BJ (cell line): ENCODE results near the gene PTPRCAP. TPM values are rescaled to one million over a fixed set of nuclear protein-coding genes. Genes with fewer than 3 reads are reported as not detected.
"Not testable (repeated sequence)": the region's sequence is repeated elsewhere in the genome, so short reads cannot be mapped to it uniquely, and the experiment has no call there.

ENCODE experiments used
- CTCF ChIA-PET: fragments of 350-600 bp; formaldehyde crosslinking; extraction: SDS; loops from one replicate; lab custom pipeline; 2021; ENCODE audit warnings: antibody characterized with exemption, inconsistent platforms; lab: Yijun Ruan, JAX
- POLR2A ChIA-PET: fragments of 300-600 bp; sonication (Branson Sonifier 250); formaldehyde crosslinking; extraction: SDS; loops from one replicate; lab custom pipeline; 2021; ENCODE audit warnings: antibody characterized with exemption; lab: Charles Lee
- DNase-seq: peaks from one replicate; pipeline ENCODE4 v3.0.0-alpha.2; 2011; ENCODE audit warnings: low read depth
- H3K27me3 ChIP-seq: 2 replicates; pipeline ENCODE4 v1.6.0; 2011; ENCODE audit warnings: low read length; ENCODE audit not compliant: control insufficient read depth, insufficient read depth
- H3K36me3 ChIP-seq: 2 replicates; pipeline ENCODE4 v1.5.1; 2011; ENCODE audit warnings: low read length; ENCODE audit not compliant: control insufficient read depth, insufficient read depth
- H3K4me3 ChIP-seq: 2 replicates; pipeline ENCODE4 v1.5.1; 2011; ENCODE audit warnings: low read depth, mild to moderate bottlenecking, control low read depth, low read length
- CTCF ChIP-seq: IDR thresholded peaks from 2 replicates; pipeline ENCODE4 v1.5.1; 2011; ENCODE audit warnings: low read depth, mild to moderate bottlenecking, control low read depth, inconsistent platforms, low read length, moderate library complexity; ENCODE audit not compliant: insufficient read depth
- polyA plus RNA-seq: library from polyadenylated mRNA; depleted of rRNA; stranded (reverse); fragments of >200 nt; gene quantifications from 2 replicates; pipeline ENCODE4 v1.2.3, GENCODE V29; 2011

PTPRCAP gene
- polyA plus RNA-seq, 1 experiment, result 0.43 TPM

- no peaks in the 10 kb centered on the region for H3K27me3 ChIP-seq
- H3K4me3 ChIP-seq, result peak overlapping the region; percentile 86
- DNase-seq, result no peak
- ChIA-PET CTCF (interaction anchor here (0.6 to 2.0 kb wide), 6 partner anchors 11 to 67 kb away, joined by 3 to 8 read pairs (median 3); partner anchors contain the start of genes AIP, PITPNM1 and PPP1CA), POLR2A (interaction anchor here (0.6 kb wide), 1 partner anchor 67 kb away, joined by 3 read pairs; the partner anchor contains the start of gene PPP1CA)
- no peak for TF ChIP-seq CTCF
- no peaks in the 10 kb centered on the region; the same call in 1 of the 2 replicates for H3K36me3 ChIP-seq
Measured at GRCh38 chr11:67468056-67468455, 30.6 kb upstream of the PTPRCAP start.

GRCh38 chr11:67466962-67467771 lies 29.7 kb upstream of the PTPRCAP start:
- no peak overlapping the region for H3K4me3 ChIP-seq
- no peak for DNase-seq
- no peaks in the 10 kb centered on the region; the same call in 1 of the 2 replicates for H3K36me3 ChIP-seq
- CTCF ChIA-PET, result interaction anchor here (0.7 to 0.9 kb wide), 3 partner anchors 38 to 683 kb away, joined by 3 read pairs; partner anchors contain the start of gene PPP1CA
- no peaks in the 10 kb centered on the region for H3K27me3 ChIP-seq
- TF ChIP-seq CTCF, result no peak
- POLR2A ChIA-PET, result no interaction called here

- Histone ChIP-seq H3K36me3 (no peaks in the 10 kb centered on the region; the same call in 1 of the 2 replicates), H3K4me3 (no peak overlapping the region), H3K27me3 (no peaks in the 10 kb centered on the region)
- TF ChIP-seq CTCF, result no peak
- CTCF ChIA-PET, result interaction anchor here (0.6 to 0.7 kb wide), 2 partner anchors 83 to 115 kb away, joined by 3 to 4 read pairs; no protein-coding TSS in a partner anchor
- POLR2A ChIA-PET, result no interaction called here
- DNase-seq, result no peak
Measured at GRCh38 chr11:67466367-67466766, 28.9 kb upstream of the PTPRCAP start.

GRCh38 chr11:67465530-67465929 lies 28.0 kb upstream of the PTPRCAP start:
- DNase-seq, H3K4me3 ChIP-seq, H3K27me3 ChIP-seq, H3K36me3 ChIP-seq, POLR2A ChIA-PET: not testable (repeated sequence)
- CTCF ChIA-PET, result interaction anchor here (0.6 to 0.7 kb wide), 2 partner anchors 82 to 114 kb away, joined by 3 to 4 read pairs; no protein-coding TSS in a partner anchor

GRCh38 chr11:67465189-67465510 lies 27.7 kb upstream of the PTPRCAP start:
- ChIA-PET POLR2A (no interaction called here), CTCF (no interaction called here)
- Histone ChIP-seq H3K27me3 (no peaks in the 10 kb centered on the region), H3K36me3 (no peaks in the 10 kb centered on the region; the same call in 1 of the 2 replicates), H3K4me3 (peak overlapping the region; percentile 71)
- TF ChIP-seq CTCF, result no peak
- DNase-seq, result no peak
